H1 (cell line): Measurements from ENCODE around the gene PCDHA7. TPM values are rescaled to one million over a fixed set of nuclear protein-coding genes. Genes with fewer than 3 reads are reported as not detected.

Experiments used
- CTCF ChIA-PET: fragments of 300-600 bp; sonication (Branson Sonifier 250); formaldehyde crosslinking; loops from one replicate; lab custom pipeline; 2021; ENCODE audit not compliant: partially characterized antibody; lab: Charles Lee
- POLR2A ChIA-PET: fragments of 300-600 bp; sonication (Branson Sonifier 250); formaldehyde crosslinking; loops from one replicate; lab custom pipeline; 2021; ENCODE audit warnings: inconsistent platforms; ENCODE audit not compliant: partially characterized antibody; lab: Charles Lee
- DNase-seq, 2 experiments: peaks; one replicate each; pipeline versions ENCODE4 v3.0.0 to v3.0.0-alpha.2; 2010 to 2022; ENCODE audit warnings: low spot score in 2 of 2, low read depth in 1 of 2, mixed read lengths in 1 of 2
- FAIRE-seq: peaks from 2 replicates; lab custom pipeline; 2011; peaks lifted over from hg19 to GRCh38; lab: Jason Lieb, UNC
- H2AFZ ChIP-seq: 2 replicates; pipeline ENCODE4 v1.8.1; 2012; ENCODE audit warnings: low read length, inconsistent platforms
- H2AK5ac ChIP-seq: 2 replicates; pipeline ENCODE4 v1.6.1; 2013; ENCODE audit warnings: low read depth, low read length
- H2BK120ac ChIP-seq: replicated peaks from 2 replicates; pipeline ENCODE3; 2013; ENCODE audit warnings: low read depth, low read length, inconsistent platforms
- H2BK12ac ChIP-seq: 2 replicates; pipeline ENCODE4 v1.6.1; 2013; ENCODE audit warnings: low read depth, low read length
- H2BK15ac ChIP-seq: 2 replicates; pipeline ENCODE4 v1.6.1; 2013; ENCODE audit warnings: low read length
- H2BK20ac ChIP-seq: 2 replicates; pipeline ENCODE4 v1.6.1; 2013; ENCODE audit warnings: low read length
- H2BK5ac ChIP-seq: 2 replicates; pipeline ENCODE4 v1.6.1; 2013; ENCODE audit warnings: low read depth, low read length
- H3K14ac ChIP-seq: 2 replicates; pipeline ENCODE4 v1.6.1; 2013; ENCODE audit warnings: inconsistent platforms; ENCODE audit not compliant: insufficient read length
- H3K18ac ChIP-seq: 2 replicates; pipeline ENCODE4 v1.6.1; 2013; ENCODE audit warnings: low read length; ENCODE audit errors: extremely low read depth
- H3K23ac ChIP-seq: 2 replicates; pipeline ENCODE4 v1.6.1; 2013; ENCODE audit warnings: inconsistent platforms; ENCODE audit not compliant: insufficient read length
- H3K23me2 ChIP-seq: 2 replicates; pipeline ENCODE4 v1.6.1; 2013; ENCODE audit warnings: low read depth, low read length
- H3K27ac ChIP-seq: 2 replicates; pipeline ENCODE4 v1.6.1; 2011; ENCODE audit warnings: low read depth, low read length, inconsistent platforms
- H3K27me3 ChIP-seq, 4 experiments: replicated peaks in 1 of 4; 1 replicate in 1 of 4; 2 replicates in 3 of 4; pipeline versions ENCODE4 v1.6.1 to v1.8.1; 2011 to 2013; ENCODE audit warnings: low read length in 3 of 4, mild to moderate bottlenecking in 3 of 4, inconsistent platforms in 2 of 4, mixed read lengths in 2 of 4, moderate library complexity in 1 of 4; ENCODE audit not compliant: control insufficient read depth in 3 of 4, insufficient read depth in 3 of 4; ENCODE audit errors: extremely low read depth in 1 of 4
- H3K36me3 ChIP-seq, 4 experiments: 2 replicates each; pipeline versions ENCODE4 v1.6.1 to v1.8.1; 2011 to 2013; ENCODE audit warnings: mild to moderate bottlenecking in 4 of 4, low read length in 3 of 4, moderate library complexity in 2 of 4, control low read depth in 1 of 4, inconsistent platforms in 1 of 4; ENCODE audit not compliant: insufficient read depth in 4 of 4, control insufficient read depth in 2 of 4
- H3K4ac ChIP-seq: replicated peaks from 2 replicates; pipeline ENCODE3; 2013; ENCODE audit warnings: low read length, low read depth, mixed read lengths, inconsistent platforms; ENCODE audit not compliant: insufficient read length
- H3K4me1 ChIP-seq, 4 experiments: replicated peaks in 1 of 4; 1 replicate in 1 of 4; 2 replicates in 3 of 4; pipeline versions ENCODE4 v1.6.1 to v1.8.1; 2011 to 2013; ENCODE audit warnings: low read length in 3 of 4, inconsistent platforms in 2 of 4, mixed read lengths in 1 of 4; ENCODE audit not compliant: insufficient read depth in 4 of 4, control insufficient read depth in 3 of 4
- H3K4me2 ChIP-seq, 2 experiments: 2 replicates each; pipeline versions ENCODE4 v1.6.1 to v1.8.1; 2011 to 2013; ENCODE audit warnings: low read depth in 2 of 2, low read length in 2 of 2, control low read depth in 1 of 2, inconsistent platforms in 1 of 2, mild to moderate bottlenecking in 1 of 2; ENCODE audit not compliant: insufficient read depth in 1 of 2
- H3K4me3 ChIP-seq, 4 experiments: fragments of 200-600, 300-600 bp in 1 of 4; sonication (generic), shearing (Covaris generic), sonication (Bioruptor Twin) in 1 of 4; 2 replicates each; pipeline versions ENCODE4 v1.5.1 to v1.8.1; 2011 to 2016; ENCODE audit warnings: low read length in 4 of 4, low read depth in 3 of 4, control low read depth in 2 of 4, inconsistent platforms in 2 of 4, mild to moderate bottlenecking in 2 of 4, mixed read lengths in 1 of 4, moderate library complexity in 1 of 4; ENCODE audit not compliant: insufficient read depth in 2 of 4; ENCODE audit errors: extremely low read depth in 1 of 4
- H3K56ac ChIP-seq: replicated peaks from 2 replicates; pipeline ENCODE3; 2013; ENCODE audit warnings: low read depth, mild to moderate bottlenecking, mixed read lengths, low read length, inconsistent platforms; ENCODE audit not compliant: insufficient read length
- H3K79me1 ChIP-seq: 2 replicates; pipeline ENCODE4 v1.6.1; 2013; ENCODE audit warnings: low read depth, low read length, control low read depth
- H3K79me2 ChIP-seq, 2 experiments: 2 replicates each; pipeline versions ENCODE4 v1.6.1 to v1.8.1; 2012 to 2013; ENCODE audit warnings: low read length in 2 of 2, mild to moderate bottlenecking in 2 of 2, inconsistent platforms in 1 of 2; ENCODE audit not compliant: insufficient read depth in 2 of 2, control insufficient read depth in 1 of 2
- H3K9ac ChIP-seq, 4 experiments: replicated peaks in 1 of 4; 1 replicate in 1 of 4; 2 replicates in 3 of 4; pipeline versions ENCODE4 v1.6.1 to v1.8.1; 2011 to 2013; ENCODE audit warnings: low read depth in 3 of 4, low read length in 3 of 4, control low read depth in 2 of 4, mild to moderate bottlenecking in 2 of 4, moderate library complexity in 2 of 4, inconsistent platforms in 1 of 4; ENCODE audit errors: extremely low read depth in 1 of 4
- H3K9me3 ChIP-seq, 2 experiments: 2 replicates each; pipeline versions ENCODE4 v1.6.1 to v1.8.1; 2012 to 2013; ENCODE audit warnings: mild to moderate bottlenecking in 2 of 2, moderate library complexity in 2 of 2, control low read depth in 1 of 2, inconsistent platforms in 1 of 2, low read depth in 1 of 2, low read length in 1 of 2, mixed read lengths in 1 of 2; ENCODE audit not compliant: insufficient read depth in 2 of 2
- H4K20me1 ChIP-seq, 2 experiments: replicated peaks in 1 of 2; 2 replicates each; pipeline versions ENCODE3 to v1.8.1; 2011 to 2013; ENCODE audit warnings: inconsistent platforms in 2 of 2, low read length in 2 of 2, mild to moderate bottlenecking in 1 of 2; ENCODE audit not compliant: insufficient read depth in 2 of 2, control insufficient read depth in 1 of 2
- H4K5ac ChIP-seq: 2 replicates; pipeline ENCODE4 v1.6.1; 2013; ENCODE audit warnings: low read length, low read depth, mixed read lengths, inconsistent platforms; ENCODE audit not compliant: insufficient read length
- H4K8ac ChIP-seq: 2 replicates; pipeline ENCODE4 v1.8.0; 2013; ENCODE audit warnings: mild to moderate bottlenecking, moderate library complexity, low read length, inconsistent platforms; ENCODE audit not compliant: insufficient read depth; ENCODE audit errors: extremely low read depth
- H4K91ac ChIP-seq: replicated peaks from 2 replicates; pipeline ENCODE3; 2013; ENCODE audit warnings: low read length, mixed read lengths, inconsistent platforms; ENCODE audit not compliant: insufficient read length
- CHD2 ChIP-seq: IDR thresholded peaks from 2 replicates; pipeline ENCODE4 v1.6.1; 2012; ENCODE audit warnings: low read length, improper control_type of control experiment
- CREB1 ChIP-seq: IDR thresholded peaks from 2 replicates; pipeline ENCODE4 v1.6.1; 2012; ENCODE audit warnings: inconsistent platforms
- HDAC2 ChIP-seq, 2 experiments: fragments of 300-600 bp in 1 of 2; sonication (generic) in 1 of 2; IDR thresholded peaks; 2 replicates each; pipeline ENCODE4 v1.6.1; 2011 to 2012; ENCODE audit warnings: low read depth in 2 of 2, low read length in 2 of 2, mild to moderate bottlenecking in 2 of 2, moderate library complexity in 2 of 2, borderline replicate concordance in 1 of 2, inconsistent platforms in 1 of 2
- KDM4A ChIP-seq: IDR thresholded peaks from one replicate; pipeline ENCODE4 v1.7.1; 2012; ENCODE audit warnings: low read depth, mild to moderate bottlenecking, moderate library complexity, low read length, inconsistent platforms; ENCODE audit not compliant: severe bottlenecking
- NANOG ChIP-seq: IDR thresholded peaks from 2 replicates; pipeline ENCODE4 v1.6.1; 2011; ENCODE audit warnings: low read length, low read depth, mild to moderate bottlenecking, inconsistent platforms; ENCODE audit not compliant: insufficient read depth, poor library complexity, severe bottlenecking
- NRF1 ChIP-seq: IDR thresholded peaks from 2 replicates; pipeline ENCODE4 v1.6.1; 2011; ENCODE audit warnings: mild to moderate bottlenecking, low read depth, low read length, improper control_type of control experiment
- POLR2A ChIP-seq, 2 experiments: IDR thresholded peaks; 1 replicate in 1 of 2; 2 replicates in 1 of 2; pipeline ENCODE4 v1.6.1; 2011; ENCODE audit warnings: low read depth in 2 of 2, low read length in 2 of 2, mild to moderate bottlenecking in 2 of 2; ENCODE audit errors: control extremely low read depth in 1 of 2
- POLR2AphosphoS5 ChIP-seq: IDR thresholded peaks from 2 replicates; pipeline ENCODE4 v1.6.1; 2011; ENCODE audit warnings: low read depth, low read length
- RAD21 ChIP-seq, 2 experiments: IDR thresholded peaks in 1 of 2; conservative IDR thresholded peaks in 1 of 2; 2 replicates each; pipeline ENCODE4 v1.6.1; 2011; ENCODE audit warnings: low read depth in 2 of 2, low read length in 2 of 2, improper control_type of control experiment in 1 of 2, inconsistent platforms in 1 of 2, mild to moderate bottlenecking in 1 of 2, moderate library complexity in 1 of 2
- WGBS, 2 experiments: shearing (Covaris generic) in 1 of 2; methylation state at CpG; one replicate each; pipeline versions ENCODE4 v1.1.6 to v1.1.7; 2013 to 2015; ENCODE audit warnings: low lambda C conversion rate in 2 of 2, mixed read lengths in 2 of 2, inconsistent platforms in 1 of 2, low coverage in 1 of 2, missing lambda C conversion rate in 1 of 2; ENCODE audit not compliant: insufficient replicate concordance in 2 of 2, insufficient coverage in 1 of 2, insufficient read length in 1 of 2; ENCODE audit errors: extremely low coverage in 1 of 2, missing lambda C conversion rate in 1 of 2; 5-methylcytosine and 5-hydroxymethylcytosine counted together
- polyA plus RNA-seq, 7 experiments: library from polyadenylated mRNA; depleted of rRNA in 3 of 7; stranded (reverse) in 5 of 7; unstranded in 2 of 7; fragments of >200 nt in 5 of 7; fragments of 200-250 nt in 2 of 7; gene quantifications; 1 replicate in 5 of 7; 2 replicates in 1 of 7; 4 replicates in 1 of 7; pipeline versions ENCODE4 v1.2.1 to v1.2.3, GENCODE V29; 2011 to 2013; ENCODE audit warnings: missing spikeins in 2 of 7, mixed read lengths in 2 of 7
- total RNA-seq: library from RNA; stranded (reverse); fragmentation: NEBNext Ultra II Directional; extraction: Animal tissue kit (Norgen Biotek cat#: 25700); gene quantifications from 2 replicates; pipeline ENCODE4 v1.2.1, GENCODE V29; 2021

The PCDHA7 gene
- total and polyA plus RNA-seq, 2 of the 8 experiments (the other 6 are each of a cell fraction or from before 2014, with no cell fraction given): 0.86 to 1.6 TPM

DNA sequence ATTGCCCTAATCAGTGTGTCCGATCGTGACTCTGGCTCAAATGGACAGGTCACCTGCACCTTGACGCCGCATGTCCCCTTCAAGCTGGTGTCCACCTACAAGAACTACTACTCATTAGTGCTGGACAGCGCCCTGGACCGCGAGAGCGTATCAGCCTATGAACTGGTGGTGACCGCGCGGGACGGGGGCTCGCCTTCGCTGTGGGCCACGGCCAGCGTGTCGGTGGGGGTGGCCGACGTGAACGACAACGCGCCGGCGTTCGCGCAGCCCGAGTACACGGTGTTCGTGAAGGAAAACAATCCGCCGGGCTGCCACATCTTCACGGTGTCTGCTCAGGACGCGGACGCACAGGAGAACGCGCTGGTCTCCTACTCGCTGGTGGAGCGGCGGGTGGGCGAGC is 49.3 kb downstream of the PCDHA7 start:
- Histone ChIP-seq H3K79me2 (no peaks in the 10 kb centered on the region; a peak in 1 of 4 replicates), H3K56ac (no peak overlapping the region), H3K9ac (no peak overlapping the region), H4K20me1 (peaks cover 0 to 5% of the 10 kb centered on the region in 2 experiments), H2BK5ac (no peak overlapping the region), H3K23me2 (no peaks in the 10 kb centered on the region), H2BK120ac (no peak overlapping the region), H2BK12ac (no peak overlapping the region), H2BK15ac (no peak overlapping the region), H3K14ac (no peak overlapping the region), H2BK20ac (peak overlapping the region; percentile 43; the same call in 1 of the 2 replicates), H3K18ac (no peak overlapping the region), H3K4ac (no peak overlapping the region), H3K4me1 (no peaks in the 10 kb centered on the region), H2AK5ac (no peak overlapping the region), H3K4me2 (no peak overlapping the region; a peak in 1 of 4 replicates), H4K91ac (no peak overlapping the region), H3K27ac (no peak overlapping the region), H2AFZ (no peak overlapping the region), H3K36me3 (peaks cover 0 to 5% (median 0%) of the 10 kb centered on the region in 4 experiments; a peak in 1 of 8 replicates), H4K8ac (no peak overlapping the region), H4K5ac (no peak overlapping the region), H3K4me3 (no peak overlapping the region), H3K79me1 (no peaks in the 10 kb centered on the region; the same call in 1 of the 2 replicates), H3K23ac (no peak overlapping the region), H3K9me3 (no peaks in the 10 kb centered on the region; a peak in 1 of 4 replicates), H3K27me3 (no peaks in the 10 kb centered on the region)
- WGBS, 2 experiments: 96% methylated on average over 27 of the region's 41 CpGs; no CpG with 5 or more reads in 1 of the 2 experiments
- DNase-seq: no peak
- no peak for FAIRE-seq
- ChIA-PET CTCF (interaction anchor here (0.6 to 7.5 kb wide), 23 partner anchors 10 to 299 kb away, joined by 3 to 95 read pairs (median 6); partner anchors contain the start of genes PCDHA4, PCDHA6, PCDHAC1 and PCDHAC2), POLR2A (interaction anchor here (0.7 to 2.7 kb wide), 2 partner anchors 42 to 157 kb away, joined by 3 to 17 read pairs; partner anchors contain the start of gene PCDHAC1)
- no peak for TF ChIP-seq POLR2A (IDR thresholded peaks at IDR 0.05; ENCODE audit: control extremely low read depth in 1 of 2, low read depth in 2 of 2, low read length in 2 of 2)
- no peak for TF ChIP-seq NANOG
- no peak for TF ChIP-seq KDM4A
- TF ChIP-seq CREB1: no peak
- TF ChIP-seq HDAC2 (IDR thresholded peaks at IDR 0.05; ENCODE audit: borderline replicate concordance in 1 of 2, low read depth in 2 of 2, low read length in 2 of 2): no peak
- no peak for TF ChIP-seq CHD2
- TF ChIP-seq NRF1: no peak
- no peak for TF ChIP-seq RAD21 (IDR thresholded peaks at IDR 0.05 in 1 of 2, conservative IDR thresholded peaks at IDR 0.05 in 1 of 2; ENCODE audit: low read depth in 2 of 2, low read length in 2 of 2)
- no peak for TF ChIP-seq POLR2AphosphoS5
